ES-I3 (cell line): ENCODE results near the gene TTR.

Experiments
- H3K36me3 ChIP-seq: 2 replicates; pipeline ENCODE4 v1.6.1; 2013; ENCODE audit warnings: mild to moderate bottlenecking, low read length, control low read depth, moderate library complexity; ENCODE audit not compliant: insufficient read depth
- H3K4me1 ChIP-seq: 2 replicates; pipeline ENCODE4 v1.6.1; 2013; ENCODE audit warnings: mild to moderate bottlenecking, control low read depth, low read length; ENCODE audit not compliant: insufficient read depth
- H3K9ac ChIP-seq: 2 replicates; pipeline ENCODE4 v1.6.1; 2013; ENCODE audit warnings: low read depth, mild to moderate bottlenecking, low read length, moderate library complexity
- H3K9me3 ChIP-seq: 2 replicates; pipeline ENCODE4 v1.6.1; 2013; ENCODE audit warnings: mild to moderate bottlenecking, low read length, moderate library complexity; ENCODE audit not compliant: control insufficient read depth, insufficient read depth

The TTR gene

DNA sequence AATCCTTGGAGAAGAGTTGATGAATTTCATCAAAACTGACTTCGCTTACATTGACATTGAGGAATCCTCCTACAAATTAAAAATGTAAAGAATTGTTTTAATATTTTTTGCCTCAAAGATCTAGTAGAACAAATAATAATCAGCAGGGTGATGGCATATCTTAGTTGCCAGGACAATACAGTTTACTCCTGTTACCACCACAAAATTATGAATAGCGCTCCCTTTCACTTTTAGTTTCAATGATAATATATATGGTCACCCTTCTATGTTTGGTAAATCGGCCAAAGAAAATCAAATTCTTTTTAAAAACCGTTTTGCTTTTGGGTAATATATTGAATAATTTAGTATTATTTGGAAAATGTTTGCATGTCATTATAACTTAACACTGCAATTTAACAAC is 53.7 kb downstream of the TTR start:
- peaks cover 4% of the 10 kb centered on the region; the same call in 1 of the 2 replicates for H3K36me3 ChIP-seq
- H3K4me1 ChIP-seq: peaks cover 39% of the 10 kb centered on the region
- H3K9me3 ChIP-seq: no peaks in the 10 kb centered on the region
- H3K9ac ChIP-seq: no peak overlapping the region

DNA sequence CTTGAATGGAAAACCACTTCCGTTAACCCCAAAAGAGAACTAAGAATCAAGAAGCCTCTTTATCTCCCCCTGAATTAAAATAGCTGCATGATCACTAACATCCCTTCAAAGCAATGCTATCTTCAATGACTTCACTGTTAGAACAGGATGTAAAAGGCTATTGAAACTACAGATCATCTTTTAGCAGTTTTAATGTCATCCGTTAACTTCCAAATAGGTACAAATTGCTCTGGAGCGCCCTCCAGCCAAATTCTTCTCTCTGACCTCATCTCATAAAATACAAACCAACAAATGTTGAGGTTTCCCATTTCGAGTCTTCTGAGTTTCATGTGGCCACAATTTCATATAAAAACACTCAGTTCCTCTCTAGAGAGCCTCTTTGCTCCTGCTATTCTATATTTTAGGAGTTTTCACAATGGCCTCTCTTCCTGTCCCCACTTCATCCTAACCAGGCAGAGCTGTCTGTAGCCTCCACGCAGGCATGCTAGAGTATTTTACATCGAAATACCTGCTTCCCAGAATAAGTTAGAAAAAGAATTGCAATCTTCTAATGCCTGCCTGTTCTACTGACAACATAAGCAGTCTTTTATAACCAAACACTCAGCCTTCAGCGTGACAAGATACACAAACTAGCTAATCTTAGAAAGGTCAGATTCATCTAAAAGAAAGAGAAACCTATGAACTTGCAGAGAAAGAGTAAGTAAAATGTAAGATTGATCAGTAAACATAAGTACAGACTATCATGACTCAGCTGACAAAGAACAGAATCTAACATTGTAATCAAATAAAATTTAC is 54.9 kb downstream of the TTR start:
- Histone ChIP-seq H3K9me3 (no peaks in the 10 kb centered on the region), H3K36me3 (peaks cover 4% of the 10 kb centered on the region; the same call in 1 of the 2 replicates), H3K4me1 (peaks cover 41% of the 10 kb centered on the region), H3K9ac (no peak overlapping the region)

DNA sequence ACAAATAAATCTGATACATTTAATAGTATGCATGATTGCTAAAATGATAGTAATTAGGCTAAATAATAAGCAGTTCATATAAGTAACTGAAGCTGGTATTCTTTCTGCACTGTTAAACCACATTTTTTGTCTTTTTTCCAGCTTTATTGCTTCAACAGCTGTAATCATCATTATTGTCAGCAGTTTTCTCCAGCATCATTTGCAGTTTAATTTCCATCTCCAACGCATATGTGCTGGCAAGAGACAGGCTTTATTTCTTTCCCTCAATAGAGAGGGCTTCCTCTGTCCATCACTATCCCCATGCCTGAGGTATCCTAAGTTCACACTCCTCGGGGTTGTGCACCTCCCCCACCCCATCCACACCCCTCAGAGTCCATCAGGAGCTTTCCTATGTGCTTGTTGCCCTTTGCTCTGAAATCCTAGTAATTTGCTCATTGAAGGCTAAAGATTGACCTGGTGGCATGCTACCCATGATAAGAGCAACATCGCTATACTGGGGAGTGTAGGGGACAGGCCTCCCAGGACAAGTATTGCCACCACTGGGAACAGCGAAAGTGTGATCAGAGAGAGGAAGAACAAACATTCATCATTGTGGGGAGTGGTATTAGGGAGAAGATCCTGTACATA is 55.6 kb downstream of the TTR start:
- H3K36me3 ChIP-seq: no peaks in the 10 kb centered on the region; the same call in 1 of the 2 replicates
- no peak overlapping the region for H3K9ac ChIP-seq
- peaks cover 41% of the 10 kb centered on the region for H3K4me1 ChIP-seq
- no peaks in the 10 kb centered on the region for H3K9me3 ChIP-seq
